ENCODE data around the gene HSPBP1. TPM values are rescaled to one million over a fixed set of nuclear protein-coding genes. Genes with fewer than 3 reads are reported as not detected.

The HSPBP1 gene
- total and polyA plus RNA-seq, 7 donors = 19.7 to 62.7 (median 30.5) TPM

GRCh38 chr19:55266840-55267239 lies 13.1 kb downstream of the HSPBP1 start:
- Histone ChIP-seq H3K36me3 (peaks cover 0 to 38% (median 0%) of the 10 kb centered on the region in 4 donors), H3K4me1 (no peaks in the 10 kb centered on the region), H3K27me3 (no peaks in the 10 kb centered on the region), H3K27ac (no peak overlapping the region), H3K4me3 (no peak overlapping the region), H3K9me3 (no peaks in the 10 kb centered on the region)
- no peak for DNase-seq
- TF ChIP-seq POLR2AphosphoS5 (IDR thresholded peaks at IDR 0.05) = no peak
- intact Hi-C loops (cut with DNase I) = no loop called here
- WGBS, 2 donors = 97 to 99% methylated on average over 4 of the region's 4 CpGs

- peaks cover 0 to 34% (median 0%) of the 10 kb centered on the region in 4 donors for H3K36me3 ChIP-seq
- TF ChIP-seq CTCF (IDR thresholded peaks at IDR 0.05) (no peak), POLR2AphosphoS5 (IDR thresholded peaks at IDR 0.05) (no peak), EP300 (IDR thresholded peaks at IDR 0.05) (no peak), POLR2A (IDR thresholded peaks at IDR 0.05) (no peak)
- WGBS, 2 donors = 97 to 98% methylated on average over 3 of the region's 3 CpGs
These were observed 13.5 kb downstream of the HSPBP1 start for GRCh38 chr19:55266404-55266803.

GRCh38 chr19:55265723-55266386 lies 14.1 kb downstream of the HSPBP1 start:
- peaks cover 0 to 33% (median 0%) of the 10 kb centered on the region in 4 donors for H3K36me3 ChIP-seq
- no peak overlapping the region for H3K27ac ChIP-seq
- intact Hi-C loops (cut with DNase I) = no loop called here
- H3K9me3 ChIP-seq = no peaks in the 10 kb centered on the region
- DNase-seq = no peak
- H3K4me3 ChIP-seq = no peak overlapping the region
- WGBS, 2 donors = 90 to 94% methylated on average over 12 of the region's 12 CpGs
- no peaks in the 10 kb centered on the region for H3K27me3 ChIP-seq
- no peaks in the 10 kb centered on the region for H3K4me1 ChIP-seq
- no peak for TF ChIP-seq POLR2AphosphoS5 (IDR thresholded peaks at IDR 0.05)
- TF ChIP-seq EP300 (IDR thresholded peaks at IDR 0.05) = no peak
- no peak for TF ChIP-seq CTCF (IDR thresholded peaks at IDR 0.05)
- no peak for TF ChIP-seq POLR2A (IDR thresholded peaks at IDR 0.05)

More at GRCh38 chr19:55266404-55266803, 13.5 kb downstream of the HSPBP1 start:
- no peak for DNase-seq
- intact Hi-C loops (cut with DNase I) = no loop called here
- no peak overlapping the region for H3K4me3 ChIP-seq
- H3K4me1 ChIP-seq = no peaks in the 10 kb centered on the region
- H3K27ac ChIP-seq = no peak overlapping the region
- H3K27me3 ChIP-seq = no peaks in the 10 kb centered on the region
- H3K9me3 ChIP-seq = no peaks in the 10 kb centered on the region

GRCh38 chr19:55265173-55265572 lies 14.7 kb downstream of the HSPBP1 start:
- no peak overlapping the region for H3K4me3 ChIP-seq
- H3K9me3 ChIP-seq = no peaks in the 10 kb centered on the region
- DNase-seq = no peak
- H3K27me3 ChIP-seq = no peaks in the 10 kb centered on the region
- no peak overlapping the region for H3K27ac ChIP-seq
- H3K4me1 ChIP-seq = peaks cover 0 to 1% (median under 1%) of the 10 kb centered on the region in 4 donors
- intact Hi-C loops (cut with DNase I) = no loop called here
- WGBS, 2 donors = 90 to 94% methylated on average over 16 of the region's 16 CpGs
- H3K36me3 ChIP-seq = peaks cover 0 to 29% (median 0%) of the 10 kb centered on the region in 4 donors
- TF ChIP-seq POLR2AphosphoS5 (IDR thresholded peaks at IDR 0.05) (no peak), POLR2A (IDR thresholded peaks at IDR 0.05) (no peak), CTCF (IDR thresholded peaks at IDR 0.05) (no peak), EP300 (IDR thresholded peaks at IDR 0.05) (no peak)

- no peak for DNase-seq
- Histone ChIP-seq H3K4me3 (no peak overlapping the region), H3K36me3 (peaks cover 0 to 23% (median 0%) of the 10 kb centered on the region in 4 donors)
These were observed 15.4 kb downstream of the HSPBP1 start for GRCh38 chr19:55264531-55264930.

More at GRCh38 chr19:55264531-55264930, 15.4 kb downstream of the HSPBP1 start:
- WGBS, 2 donors = 89 to 92% methylated on average over 5 of the region's 5 CpGs
- Histone ChIP-seq H3K27ac (no peak overlapping the region), H3K4me1 (peaks cover 0 to 8% (median 7%) of the 10 kb centered on the region in 4 donors), H3K27me3 (no peaks in the 10 kb centered on the region), H3K9me3 (no peaks in the 10 kb centered on the region)
- TF ChIP-seq POLR2AphosphoS5 (IDR thresholded peaks at IDR 0.05) = no peak
- no peak for TF ChIP-seq CTCF (IDR thresholded peaks at IDR 0.05)
- intact Hi-C loops (cut with DNase I) = no loop called here
